ENCODE results near the gene PRKCZ.

DNA sequence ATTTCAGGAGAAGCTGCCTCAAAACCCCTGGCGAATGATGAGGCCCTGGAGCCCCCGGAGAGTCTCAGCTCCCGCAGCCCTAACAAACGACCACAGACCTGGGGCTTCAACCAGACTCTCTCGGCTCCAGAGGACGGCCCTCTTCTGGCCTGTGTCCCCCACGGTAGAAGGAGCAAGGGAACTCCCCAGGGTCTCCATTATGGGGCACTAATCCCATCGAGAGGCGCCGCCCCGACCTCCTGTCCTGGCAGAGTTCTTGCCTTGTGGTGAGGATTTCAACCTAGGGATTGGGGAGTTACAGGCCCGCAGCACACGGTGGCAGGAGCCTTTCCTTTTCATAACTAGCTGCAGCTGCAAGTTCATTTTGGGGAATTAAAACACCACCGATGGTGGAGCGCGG lies 138.1 kb downstream of the PRKCZ start:
- TF ChIP-seq, protein P1, sequence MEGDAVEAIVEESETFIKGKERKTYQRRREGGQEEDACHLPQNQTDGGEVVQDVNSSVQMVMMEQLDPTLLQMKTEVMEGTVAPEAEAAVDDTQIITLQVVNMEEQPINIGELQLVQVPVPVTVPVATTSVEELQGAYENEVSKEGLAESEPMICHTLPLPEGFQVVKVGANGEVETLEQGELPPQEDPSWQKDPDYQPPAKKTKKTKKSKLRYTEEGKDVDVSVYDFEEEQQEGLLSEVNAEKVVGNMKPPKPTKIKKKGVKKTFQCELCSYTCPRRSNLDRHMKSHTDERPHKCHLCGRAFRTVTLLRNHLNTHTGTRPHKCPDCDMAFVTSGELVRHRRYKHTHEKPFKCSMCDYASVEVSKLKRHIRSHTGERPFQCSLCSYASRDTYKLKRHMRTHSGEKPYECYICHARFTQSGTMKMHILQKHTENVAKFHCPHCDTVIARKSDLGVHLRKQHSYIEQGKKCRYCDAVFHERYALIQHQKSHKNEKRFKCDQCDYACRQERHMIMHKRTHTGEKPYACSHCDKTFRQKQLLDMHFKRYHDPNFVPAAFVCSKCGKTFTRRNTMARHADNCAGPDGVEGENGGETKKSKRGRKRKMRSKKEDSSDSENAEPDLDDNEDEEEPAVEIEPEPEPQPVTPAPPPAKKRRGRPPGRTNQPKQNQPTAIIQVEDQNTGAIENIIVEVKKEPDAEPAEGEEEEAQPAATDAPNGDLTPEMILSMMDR (IDR thresholded peaks at IDR 0.05) = no peak
- TF ChIP-seq POLR2A (IDR thresholded peaks at IDR 0.05) = no peak

All from vagina (tissue), 2 donors.